HepG2 (cell line): ENCODE data around the gene PRR22.

ENCODE experiments used
- BRD4 ChIP-seq: sonication (generic); formaldehyde crosslinking; IDR thresholded peaks from 2 replicates; pipeline ENCODE4 v1.4.0; 2020; ENCODE audit warnings: missing genetic modification reagents
- EP300 ChIP-seq, 3 experiments: sonication (generic) in 1 of 3; formaldehyde crosslinking in 1 of 3; IDR thresholded peaks; 2 replicates each; pipeline versions ENCODE4 v1.5.1 to v1.6.1; 2011 to 2020; ENCODE audit warnings: low read depth in 2 of 3, low read length in 2 of 3, borderline replicate concordance in 1 of 3, improper control_type of control experiment in 1 of 3, mild to moderate bottlenecking in 1 of 3, missing genetic modification reagents in 1 of 3, moderate library complexity in 1 of 3
- MLLT10 ChIP-seq: sonication (generic); formaldehyde crosslinking; IDR thresholded peaks from 2 replicates; pipeline ENCODE4 v1.4.0; 2020; ENCODE audit warnings: missing genetic modification reagents
- NPAS2 ChIP-seq: sonication (generic); formaldehyde crosslinking; IDR thresholded peaks from 2 replicates; pipeline ENCODE4 v1.8.0; 2022; ENCODE audit warnings: mild to moderate bottlenecking, missing genetic modification reagents, borderline replicate concordance
- POLR2A ChIP-seq, 2 experiments: IDR thresholded peaks; 2 replicates each; pipeline ENCODE4 v1.6.1; 2011; ENCODE audit warnings: low read depth in 2 of 2, low read length in 2 of 2, mild to moderate bottlenecking in 1 of 2, moderate library complexity in 1 of 2; ENCODE audit not compliant: insufficient read depth in 1 of 2
- POLR2AphosphoS5 ChIP-seq: IDR thresholded peaks from 2 replicates; pipeline ENCODE4 v1.6.1; 2012; ENCODE audit warnings: low read depth, low read length
- TF ChIP-seq, protein P1 (sequence below): sonication (generic); formaldehyde crosslinking; IDR thresholded peaks from 2 replicates; pipeline ENCODE4 v1.5.0; 2020; ENCODE audit warnings: mild to moderate bottlenecking, missing genetic modification reagents, moderate library complexity
- TF ChIP-seq, protein P2 (sequence below): sonication (generic); formaldehyde crosslinking; IDR thresholded peaks from 2 replicates; pipeline ENCODE4 v1.8.1; 2022; ENCODE audit warnings: mild to moderate bottlenecking, missing genetic modification reagents

DNA sequence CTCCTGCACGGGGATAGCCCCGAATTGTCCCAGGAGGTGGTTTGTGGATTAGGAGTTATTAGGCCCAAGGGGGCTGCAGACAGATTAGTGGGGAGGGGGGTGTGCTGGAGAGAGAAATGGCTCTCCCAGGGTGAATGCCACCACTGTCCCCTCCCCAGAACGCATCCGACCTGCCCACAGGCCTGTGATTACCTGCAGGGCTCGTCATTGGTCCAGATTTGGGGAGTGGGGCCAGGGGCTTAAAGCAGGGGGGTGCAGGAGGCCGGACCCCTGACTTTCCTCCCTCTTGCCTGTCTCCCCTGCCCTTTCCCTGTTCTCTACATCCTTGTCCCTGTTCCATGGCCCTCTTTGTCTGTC is 21.6 kb upstream of the PRR22 start:
- TF ChIP-seq, protein P1, sequence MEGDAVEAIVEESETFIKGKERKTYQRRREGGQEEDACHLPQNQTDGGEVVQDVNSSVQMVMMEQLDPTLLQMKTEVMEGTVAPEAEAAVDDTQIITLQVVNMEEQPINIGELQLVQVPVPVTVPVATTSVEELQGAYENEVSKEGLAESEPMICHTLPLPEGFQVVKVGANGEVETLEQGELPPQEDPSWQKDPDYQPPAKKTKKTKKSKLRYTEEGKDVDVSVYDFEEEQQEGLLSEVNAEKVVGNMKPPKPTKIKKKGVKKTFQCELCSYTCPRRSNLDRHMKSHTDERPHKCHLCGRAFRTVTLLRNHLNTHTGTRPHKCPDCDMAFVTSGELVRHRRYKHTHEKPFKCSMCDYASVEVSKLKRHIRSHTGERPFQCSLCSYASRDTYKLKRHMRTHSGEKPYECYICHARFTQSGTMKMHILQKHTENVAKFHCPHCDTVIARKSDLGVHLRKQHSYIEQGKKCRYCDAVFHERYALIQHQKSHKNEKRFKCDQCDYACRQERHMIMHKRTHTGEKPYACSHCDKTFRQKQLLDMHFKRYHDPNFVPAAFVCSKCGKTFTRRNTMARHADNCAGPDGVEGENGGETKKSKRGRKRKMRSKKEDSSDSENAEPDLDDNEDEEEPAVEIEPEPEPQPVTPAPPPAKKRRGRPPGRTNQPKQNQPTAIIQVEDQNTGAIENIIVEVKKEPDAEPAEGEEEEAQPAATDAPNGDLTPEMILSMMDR = no peak
- no peak for TF ChIP-seq BRD4 (CRISPR knock-in tag)
- TF ChIP-seq MLLT10 (CRISPR knock-in tag) = no peak
- TF ChIP-seq EP300 (IDR thresholded peaks at IDR 0.05; ENCODE audit: low read depth in 2 of 2, low read length in 2 of 2) = no peak
- no peak for TF ChIP-seq EP300 (CRISPR knock-in tag; IDR thresholded peaks at IDR 0.05; ENCODE audit: borderline replicate concordance)
- TF ChIP-seq, protein P2, sequence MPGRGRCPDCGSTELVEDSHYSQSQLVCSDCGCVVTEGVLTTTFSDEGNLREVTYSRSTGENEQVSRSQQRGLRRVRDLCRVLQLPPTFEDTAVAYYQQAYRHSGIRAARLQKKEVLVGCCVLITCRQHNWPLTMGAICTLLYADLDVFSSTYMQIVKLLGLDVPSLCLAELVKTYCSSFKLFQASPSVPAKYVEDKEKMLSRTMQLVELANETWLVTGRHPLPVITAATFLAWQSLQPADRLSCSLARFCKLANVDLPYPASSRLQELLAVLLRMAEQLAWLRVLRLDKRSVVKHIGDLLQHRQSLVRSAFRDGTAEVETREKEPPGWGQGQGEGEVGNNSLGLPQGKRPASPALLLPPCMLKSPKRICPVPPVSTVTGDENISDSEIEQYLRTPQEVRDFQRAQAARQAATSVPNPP (CRISPR knock-in tag) = no peak
- no peak for TF ChIP-seq POLR2AphosphoS5
- no peak for TF ChIP-seq NPAS2
- no peak for TF ChIP-seq POLR2A (IDR thresholded peaks at IDR 0.05; ENCODE audit: insufficient read depth in 1 of 2, low read depth in 2 of 2, low read length in 2 of 2)
